ENCODE data around the gene FAM229B. TPM values are rescaled to one million over a fixed set of nuclear protein-coding genes. Genes with fewer than 3 reads are reported as not detected.

FAM229B gene
- total and polyA plus RNA-seq, 12 donors = 6.5 to 55.1 (median 27.2) TPM

DNA sequence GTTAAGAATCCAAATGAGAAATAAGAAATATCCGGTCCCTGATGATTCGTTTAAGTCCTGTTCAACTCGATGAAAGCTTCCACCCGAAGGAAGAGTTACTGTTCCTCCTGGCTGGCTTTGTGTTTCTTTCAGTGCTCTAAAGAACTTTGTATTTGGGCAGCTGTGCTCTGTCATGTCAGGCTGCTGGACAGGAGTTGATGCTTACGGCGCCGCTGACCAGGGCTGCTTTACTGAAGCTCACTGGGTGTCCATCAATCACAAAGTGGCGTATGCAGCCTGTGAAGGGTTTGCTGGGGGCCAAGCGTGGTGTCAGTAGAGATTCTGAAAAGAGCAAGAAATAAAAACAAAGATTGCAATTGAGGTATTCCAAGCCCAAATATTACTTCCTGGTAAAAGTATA is 21.9 kb downstream of the FAM229B start:
- Histone ChIP-seq H3K27ac (no peak overlapping the region), H3K4me3 (no peak overlapping the region)
- no peak for DNase-seq

DNA sequence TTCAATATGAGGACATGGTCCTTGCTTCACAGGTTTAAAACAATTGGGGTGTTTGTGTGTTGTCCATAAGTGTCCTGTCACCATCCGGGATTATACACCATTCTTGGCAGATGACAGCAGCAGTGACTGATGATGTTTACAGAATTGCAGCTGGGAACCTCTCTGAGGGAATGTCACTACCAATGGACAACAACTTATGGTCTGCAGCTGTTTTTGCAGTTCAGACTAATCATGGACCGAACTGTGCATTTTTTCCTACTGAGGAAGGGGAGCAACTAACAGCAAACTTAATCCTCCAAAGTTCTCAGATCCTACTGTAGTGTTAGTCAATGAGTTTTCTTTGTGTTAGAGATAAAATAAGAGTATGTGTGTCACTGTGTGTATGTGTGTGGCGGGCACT is 26.0 kb downstream of the FAM229B start:
- Histone ChIP-seq H3K36me3 (replicated peaks in 1 of 2) (no peaks in the 10 kb centered on the region), H3K4me3 (no peak overlapping the region), H3K27me3 (no peaks in the 10 kb centered on the region), H3K9me3 (replicated peaks in 1 of 3) (no peaks in the 10 kb centered on the region), H3K27ac (no peak overlapping the region), H3K4me1 (replicated peaks in 1 of 2) (no peaks in the 10 kb centered on the region)
- intact Hi-C loops (cut with DNase I) = no loop called here
- 60 to 72% (median 63%) methylated on average over 3 of the region's 3 CpGs for WGBS, 4 donors
- TF ChIP-seq, protein P1, sequence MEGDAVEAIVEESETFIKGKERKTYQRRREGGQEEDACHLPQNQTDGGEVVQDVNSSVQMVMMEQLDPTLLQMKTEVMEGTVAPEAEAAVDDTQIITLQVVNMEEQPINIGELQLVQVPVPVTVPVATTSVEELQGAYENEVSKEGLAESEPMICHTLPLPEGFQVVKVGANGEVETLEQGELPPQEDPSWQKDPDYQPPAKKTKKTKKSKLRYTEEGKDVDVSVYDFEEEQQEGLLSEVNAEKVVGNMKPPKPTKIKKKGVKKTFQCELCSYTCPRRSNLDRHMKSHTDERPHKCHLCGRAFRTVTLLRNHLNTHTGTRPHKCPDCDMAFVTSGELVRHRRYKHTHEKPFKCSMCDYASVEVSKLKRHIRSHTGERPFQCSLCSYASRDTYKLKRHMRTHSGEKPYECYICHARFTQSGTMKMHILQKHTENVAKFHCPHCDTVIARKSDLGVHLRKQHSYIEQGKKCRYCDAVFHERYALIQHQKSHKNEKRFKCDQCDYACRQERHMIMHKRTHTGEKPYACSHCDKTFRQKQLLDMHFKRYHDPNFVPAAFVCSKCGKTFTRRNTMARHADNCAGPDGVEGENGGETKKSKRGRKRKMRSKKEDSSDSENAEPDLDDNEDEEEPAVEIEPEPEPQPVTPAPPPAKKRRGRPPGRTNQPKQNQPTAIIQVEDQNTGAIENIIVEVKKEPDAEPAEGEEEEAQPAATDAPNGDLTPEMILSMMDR (IDR thresholded peaks at IDR 0.05) = no peak
- TF ChIP-seq POLR2A (IDR thresholded peaks at IDR 0.05) = no peak
- no peak for DNase-seq

More for the DNA sequence above, 21.9 kb downstream of the FAM229B start:
- intact Hi-C loops (cut with DNase I) = no loop called here
- WGBS, 4 donors = 57 to 62% (median 58%) methylated on average over 9 of the region's 9 CpGs
- no peak for TF ChIP-seq POLR2A (IDR thresholded peaks at IDR 0.05)
- TF ChIP-seq, protein P1 (IDR thresholded peaks at IDR 0.05) = no peak
- Histone ChIP-seq H3K27me3 (no peaks in the 10 kb centered on the region), H3K36me3 (replicated peaks in 1 of 2) (no peaks in the 10 kb centered on the region), H3K4me1 (replicated peaks in 1 of 2) (no peaks in the 10 kb centered on the region), H3K9me3 (replicated peaks in 1 of 3) (no peaks in the 10 kb centered on the region)

DNA sequence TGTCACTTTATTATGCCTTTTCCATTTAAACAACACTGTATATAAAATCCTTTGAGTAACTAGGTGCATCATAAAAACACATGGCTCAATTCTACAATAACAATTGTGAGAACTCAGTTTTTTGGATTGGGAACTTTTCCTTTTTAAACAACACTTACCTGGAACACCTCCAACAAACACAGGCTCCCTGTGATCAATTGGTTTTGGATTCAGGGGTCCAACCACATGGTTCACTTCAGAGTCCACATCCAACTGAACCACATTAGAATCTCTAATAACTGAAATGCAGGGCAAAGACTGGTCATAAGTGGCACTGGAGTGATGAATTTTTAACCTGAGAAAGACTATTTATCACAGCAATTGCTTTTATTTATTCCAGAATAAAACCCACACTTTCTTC is 26.5 kb downstream of the FAM229B start:
- Histone ChIP-seq H3K27me3 (no peaks in the 10 kb centered on the region), H3K27ac (no peak overlapping the region), H3K36me3 (replicated peaks in 1 of 2) (no peaks in the 10 kb centered on the region), H3K4me1 (replicated peaks in 1 of 2) (no peaks in the 10 kb centered on the region), H3K4me3 (no peak overlapping the region), H3K9me3 (replicated peaks in 1 of 3) (no peaks in the 10 kb centered on the region)
- no peak for TF ChIP-seq POLR2A (IDR thresholded peaks at IDR 0.05)
- TF ChIP-seq, protein P1 (IDR thresholded peaks at IDR 0.05) = no peak
- intact Hi-C loops (cut with DNase I) = no loop called here
- DNase-seq = no peak

DNA sequence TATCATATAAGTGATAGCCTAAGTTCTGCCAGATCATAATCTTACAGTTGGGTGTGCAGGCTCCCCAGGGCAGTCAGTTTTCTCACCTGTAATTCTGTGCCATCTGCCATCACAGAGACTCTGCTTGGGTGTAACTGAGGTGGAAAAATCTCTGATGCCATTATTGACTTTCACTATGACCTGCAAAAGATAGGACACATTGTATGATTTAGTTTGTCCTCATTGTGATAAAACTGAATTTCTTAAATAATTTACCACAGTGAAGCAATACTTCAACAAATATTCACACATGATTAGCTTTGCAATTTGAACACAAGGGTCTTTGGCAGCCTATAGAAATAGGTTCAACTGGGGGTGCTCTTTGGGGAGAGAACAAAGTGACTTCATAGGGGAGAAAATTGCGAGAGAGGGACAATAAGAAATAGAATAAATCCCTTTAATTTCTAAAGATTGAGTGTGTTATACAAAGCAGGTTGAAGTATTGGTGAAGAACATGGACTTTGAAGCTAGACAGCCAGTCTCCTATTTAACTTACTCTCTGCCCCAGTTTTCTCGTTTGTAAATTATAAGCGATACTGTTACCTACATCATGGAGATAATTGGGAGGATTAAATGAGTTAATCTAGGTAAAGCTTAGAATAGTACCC is 27.3 kb downstream of the FAM229B start:
- H3K36me3 ChIP-seq (replicated peaks in 1 of 2) = no peaks in the 10 kb centered on the region
- intact Hi-C loops (cut with DNase I) = no loop called here

More for the DNA sequence above, 27.3 kb downstream of the FAM229B start:
- no peaks in the 10 kb centered on the region for H3K27me3 ChIP-seq
- H3K4me1 ChIP-seq (replicated peaks in 1 of 2) = no peaks in the 10 kb centered on the region
- H3K4me3 ChIP-seq = no peak overlapping the region
- no peaks in the 10 kb centered on the region for H3K9me3 ChIP-seq (replicated peaks in 1 of 3)
- no peak overlapping the region for H3K27ac ChIP-seq
- WGBS, 4 donors = 91 to 97% (median 96%) methylated on average over 3 of the region's 3 CpGs
- TF ChIP-seq, protein P1 (IDR thresholded peaks at IDR 0.05) = no peak
- no peak for TF ChIP-seq POLR2A (IDR thresholded peaks at IDR 0.05)
- no peak for DNase-seq
